UCSD-AML1 (cell line): Measurements from ENCODE around the gene ANKEF1.
"Not testable (repeated sequence)": the region's sequence is repeated elsewhere in the genome, so short reads cannot be mapped to it uniquely, and the experiment has no call there.

Experiments used
- DNase-seq: peaks from one replicate; lab custom pipeline; 2025; ENCODE audit not compliant: unreplicated experiment; lab: John Stamatoyannopoulos, UW

Gene ANKEF1

DNA sequence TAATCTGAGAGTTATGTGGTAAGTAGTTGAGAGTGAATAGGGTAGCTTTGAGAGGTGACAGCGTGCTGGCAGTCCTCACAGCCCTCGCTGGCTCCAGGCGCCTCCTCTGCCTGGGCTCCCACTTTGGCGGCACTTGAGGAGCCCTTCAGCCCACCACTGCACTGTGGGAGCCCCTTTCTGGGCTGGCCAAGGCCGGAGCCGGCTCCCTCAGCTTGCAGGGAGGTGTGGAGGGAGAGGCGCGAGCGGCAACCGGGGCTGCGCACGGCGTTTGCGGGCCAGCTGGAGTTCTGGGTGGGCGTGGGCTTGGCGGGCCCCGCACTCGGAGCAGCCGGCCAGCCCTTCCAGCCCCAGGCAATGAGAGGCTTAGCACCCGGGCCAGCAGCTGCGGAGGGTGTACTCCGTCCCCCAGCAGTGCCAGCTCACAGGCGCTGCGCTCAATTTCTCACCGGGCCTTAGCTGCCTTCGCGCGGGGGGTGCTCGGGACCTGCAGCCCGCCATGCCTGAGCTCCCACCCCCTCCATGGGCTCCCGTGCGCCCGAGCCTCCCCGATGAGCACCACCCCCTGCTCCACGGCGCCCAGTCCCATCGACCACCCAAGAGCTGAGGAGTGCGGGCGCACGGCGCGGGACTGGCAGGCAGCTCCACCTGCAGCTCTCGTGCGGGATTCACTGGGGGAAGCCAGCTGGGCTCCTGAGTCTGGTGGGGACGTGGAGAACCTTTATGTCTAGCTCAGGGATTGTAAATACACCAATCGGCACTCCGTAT is 3.2 kb upstream of the ANKEF1 start:
- DNase-seq: not testable (repeated sequence)

DNA sequence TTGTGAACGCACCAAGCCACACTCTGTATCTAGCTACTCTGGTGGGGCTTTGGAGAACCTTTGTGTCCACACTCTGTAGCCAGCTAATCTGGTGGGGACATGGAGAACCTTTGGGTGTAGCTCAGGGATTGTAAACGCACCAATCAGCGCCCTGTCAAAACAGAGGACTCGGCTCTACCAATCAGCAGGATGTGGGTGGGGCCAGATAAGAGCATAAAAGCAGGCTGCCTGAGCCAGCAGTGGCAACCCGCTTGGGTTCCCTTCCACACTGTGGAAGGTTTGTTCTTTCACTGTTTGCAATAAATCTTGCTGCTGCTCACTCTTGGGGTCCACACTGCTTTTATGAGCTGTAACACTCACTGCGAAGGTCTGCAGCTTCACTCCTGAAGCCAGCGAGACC is 2.5 kb upstream of the ANKEF1 start:
- not testable (repeated sequence) for DNase-seq

DNA sequence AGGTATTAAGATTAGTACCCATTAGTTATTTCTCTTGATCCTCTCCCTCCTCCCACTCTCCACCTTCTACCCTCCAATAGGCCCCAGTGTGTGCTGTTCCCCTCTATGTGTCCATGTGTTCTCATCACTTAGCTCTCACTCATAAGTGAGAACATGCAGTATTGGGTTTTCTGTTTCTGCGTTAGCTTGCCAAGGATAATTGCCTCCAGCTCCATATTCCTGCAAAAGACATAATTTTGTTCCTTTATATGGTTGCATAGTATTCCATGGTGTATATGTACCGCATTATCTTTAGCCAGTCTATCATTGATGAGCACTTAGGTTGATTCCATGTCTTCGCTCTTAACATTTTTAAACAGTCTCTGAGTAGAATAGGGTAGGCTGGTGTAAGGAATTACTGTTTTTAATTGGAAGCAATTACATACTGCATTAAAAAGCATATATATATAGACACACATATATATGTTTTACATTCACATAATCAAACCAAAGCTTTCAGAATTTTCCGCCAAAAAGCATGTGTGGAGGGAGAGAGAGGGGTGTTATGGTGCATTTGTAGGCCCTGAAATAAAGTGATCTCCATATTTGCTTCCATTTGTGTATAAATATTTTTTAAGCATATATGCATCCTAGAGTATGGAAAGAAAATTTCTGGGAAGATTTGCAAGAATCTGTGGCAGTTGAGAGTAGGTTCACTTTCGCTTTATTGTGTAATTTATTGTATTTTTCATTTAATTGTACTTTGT is 709 bp upstream of the ANKEF1 start:
- DNase-seq: no peak

DNA sequence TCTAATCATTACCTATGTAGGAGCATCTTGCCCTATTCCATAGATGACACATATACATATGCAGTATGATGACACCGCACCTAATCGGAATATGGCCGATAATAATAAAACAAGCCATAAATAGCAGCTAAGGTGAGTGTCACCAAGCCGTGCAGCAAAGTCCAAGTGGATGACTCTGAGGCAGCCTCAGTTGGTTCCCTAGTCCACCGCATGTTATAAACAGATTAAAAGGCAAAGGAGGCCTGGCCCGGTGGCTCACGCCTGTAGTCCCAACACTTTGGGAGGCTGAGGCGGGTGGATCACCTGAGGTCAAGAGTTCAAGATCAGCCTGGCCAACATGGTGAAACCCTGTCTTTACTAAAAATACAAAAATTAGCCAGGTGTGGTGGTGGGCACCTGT is 1.5 kb downstream of the ANKEF1 start:
- DNase-seq: not testable (repeated sequence)

GRCh38 chr20:10040070-10040975 is 5.5 kb downstream of the ANKEF1 start:
- no peak for DNase-seq

GRCh38 chr20:10042086-10042485 is 7.3 kb downstream of the ANKEF1 start:
- DNase-seq: no peak

- no peak for DNase-seq
These were observed 12.6 kb downstream of the ANKEF1 start for GRCh38 chr20:10047427-10047826.

- no peak for DNase-seq
These were observed 16.4 kb downstream of the ANKEF1 start for GRCh38 chr20:10051185-10051584.

- no peak for DNase-seq
These were observed 24.2 kb downstream of the ANKEF1 start for GRCh38 chr20:10059006-10059405.

GRCh38 chr20:10060226-10060625 is 25.4 kb downstream of the ANKEF1 start:
- no peak for DNase-seq

DNA sequence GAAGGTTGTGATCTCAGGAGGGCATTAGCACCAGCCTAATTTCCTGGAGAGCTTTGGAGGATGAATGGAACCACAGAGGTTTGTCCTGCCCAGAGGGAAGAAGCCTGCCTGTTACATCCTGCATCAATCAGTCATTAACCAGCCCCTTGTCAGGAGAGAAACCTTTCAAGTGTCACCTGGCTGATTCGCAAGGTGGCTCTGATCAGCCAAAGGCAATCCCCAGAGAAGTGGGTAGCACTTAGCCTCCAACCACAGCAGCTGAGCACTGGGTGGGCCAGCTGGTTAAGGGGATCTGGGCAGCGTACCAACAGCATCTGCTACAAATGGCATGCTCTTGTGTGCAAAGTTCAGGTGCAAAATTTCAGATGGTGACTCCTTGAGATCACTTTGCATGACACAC is 26.9 kb downstream of the ANKEF1 start:
- DNase-seq: no peak

- DNase-seq: no peak
These were observed 28.7 kb downstream of the ANKEF1 start for GRCh38 chr20:10063482-10063881.

DNA sequence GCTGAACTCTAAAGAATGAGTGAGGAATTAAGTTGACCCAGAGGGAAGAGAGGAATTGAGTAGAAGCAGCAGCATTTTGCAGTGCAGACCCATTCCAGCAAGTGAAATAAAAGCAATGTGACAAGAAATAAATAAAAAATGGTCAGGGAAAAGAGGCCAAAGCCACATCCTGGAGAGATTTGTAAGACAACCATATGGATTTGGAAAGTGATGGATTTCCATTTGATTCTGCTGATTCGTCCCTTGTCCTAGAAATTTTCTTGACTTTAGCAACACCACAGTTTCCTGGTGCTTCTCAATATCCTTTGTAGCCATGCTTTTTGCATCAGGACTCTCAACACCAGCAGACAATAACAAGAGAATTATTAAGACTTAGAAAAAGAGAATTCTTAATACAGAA is 29.8 kb downstream of the ANKEF1 start:
- no peak for DNase-seq

- no peak for DNase-seq
These were observed 30.5 kb downstream of the ANKEF1 start for GRCh38 chr20:10065154-10065833.

DNA sequence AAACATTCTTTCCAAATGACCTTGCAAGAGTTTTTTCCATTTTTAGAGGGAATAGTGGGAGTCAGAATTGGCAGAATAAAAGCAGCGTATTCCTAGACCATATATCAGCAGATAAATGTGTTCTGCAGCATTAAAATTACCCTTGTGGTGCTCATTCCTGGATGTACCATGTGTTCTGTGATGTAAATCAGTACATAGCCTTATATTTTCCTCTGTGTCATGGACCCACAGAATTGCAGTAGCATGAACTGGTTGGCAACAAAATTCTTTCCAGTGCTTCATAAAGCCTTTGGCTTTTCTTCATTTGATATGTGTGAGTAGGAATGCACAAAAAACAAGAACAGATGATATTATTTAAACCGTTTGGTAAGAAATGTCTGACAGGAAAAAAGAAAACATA is 32.5 kb downstream of the ANKEF1 start:
- DNase-seq: no peak

- DNase-seq: no peak
These were observed 39.7 kb downstream of the ANKEF1 start for GRCh38 chr20:10074513-10074912.

- DNase-seq: no peak
These were observed 40.8 kb downstream of the ANKEF1 start for GRCh38 chr20:10075606-10076005.

DNA sequence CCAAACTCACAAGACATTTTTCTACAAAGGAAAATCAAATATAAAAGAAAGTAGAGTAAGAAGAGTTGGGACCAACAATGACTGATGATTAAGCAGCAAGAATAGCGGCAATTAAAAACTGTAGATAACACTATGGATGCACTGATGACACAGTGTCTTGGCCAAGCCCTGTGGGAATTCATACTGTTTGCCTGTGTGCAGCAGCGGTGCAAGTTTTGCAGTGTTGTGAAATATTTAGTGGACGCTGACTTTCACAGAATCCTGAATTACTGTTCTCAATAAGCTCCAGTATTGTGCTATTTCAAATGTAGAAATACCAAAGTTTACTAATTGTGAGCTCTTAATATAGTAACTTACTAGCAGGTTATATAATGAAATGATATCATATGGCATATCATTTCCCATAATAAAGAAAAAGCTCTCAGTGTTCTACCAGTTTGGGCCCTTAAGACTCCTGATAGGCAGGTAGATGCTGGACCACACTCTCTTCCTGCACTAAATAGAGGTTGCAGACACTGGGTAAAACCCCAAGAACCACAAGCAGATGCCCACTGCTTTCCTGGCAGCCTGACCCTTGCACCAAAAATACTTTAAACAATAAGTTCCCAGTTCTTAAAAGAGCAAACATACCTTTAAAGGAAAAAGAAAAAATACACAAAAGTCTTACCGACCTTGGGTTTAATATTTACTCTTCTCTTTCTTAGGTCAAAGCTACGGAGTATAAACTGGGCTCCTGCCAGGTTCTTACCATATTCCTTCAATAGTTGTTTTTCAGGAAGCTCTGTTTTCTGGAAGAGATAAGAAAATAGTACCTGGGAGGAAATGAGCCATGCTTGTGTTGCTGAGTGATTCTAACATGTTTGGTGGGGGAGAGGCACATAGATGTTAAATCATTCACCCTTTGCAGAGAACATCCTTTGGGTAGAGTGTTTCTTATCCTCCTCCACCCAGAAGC is 41.6 kb downstream of the ANKEF1 start:
- DNase-seq: no peak

GRCh38 chr20:10077081-10077471 is 42.3 kb downstream of the ANKEF1 start:
- DNase-seq: no peak

GRCh38 chr20:10077886-10078285 is 43.1 kb downstream of the ANKEF1 start:
- no peak for DNase-seq
